GM21576 (cell line): ENCODE measurements around the gene SLC43A1.

Source experiments
- ATAC-seq: cut with Tn5 transposase; IDR thresholded peaks from one replicate; pipeline ENCODE4 v1.9.1; 2021; ENCODE audit warnings: mild to moderate bottlenecking, moderate library complexity; ENCODE audit not compliant: unreplicated experiment

Gene SLC43A1

GRCh38 chr11:57434640-57435546 lies 80.6 kb downstream of the SLC43A1 start:
- ATAC-seq = no peak
